MM.1S (cell line): ENCODE measurements around the gene ZNF695.

Experiments used
- EZH2 ChIP-seq: fragments of 300-600 bp; sonication (generic); optimal IDR thresholded peaks from 2 replicates; pipeline ENCODE3; 2017; ENCODE audit warnings: low read depth, mild to moderate bottlenecking, antibody characterized with exemption, low read length, mixed read lengths
- EZH2phosphoT487 ChIP-seq: fragments of 300-600 bp; sonication (generic); IDR thresholded peaks from 2 replicates; pipeline ENCODE4 v1.6.1; 2018; ENCODE audit warnings: antibody characterized with exemption, low read length
- TF ChIP-seq, protein P1 (sequence below): fragments of 300-600 bp; sonication (generic); IDR thresholded peaks from 2 replicates; pipeline ENCODE4 v1.5.1; 2016; ENCODE audit warnings: antibody characterized with exemption, low read length, mixed read lengths

DNA sequence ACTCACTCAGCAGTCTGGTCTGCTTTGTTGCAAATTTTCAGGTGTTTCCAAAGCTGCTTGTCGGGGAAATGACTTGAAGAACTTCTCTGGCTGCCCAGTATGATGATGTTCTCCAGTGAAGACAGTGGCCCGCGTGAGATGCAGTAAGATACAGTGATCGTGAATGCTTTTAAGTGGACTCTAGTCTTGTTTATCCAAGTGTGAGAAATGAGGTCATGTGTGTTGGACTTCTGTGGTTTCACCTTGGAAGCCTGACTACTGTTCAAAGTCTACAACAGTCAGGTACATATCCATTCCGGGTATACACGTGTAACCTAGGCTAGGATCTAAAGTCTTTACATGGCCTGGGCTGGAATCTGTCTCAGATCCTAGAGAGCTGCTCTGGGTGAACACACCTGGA lies 29.1 kb downstream of the ZNF695 start:
- TF ChIP-seq, protein P1, sequence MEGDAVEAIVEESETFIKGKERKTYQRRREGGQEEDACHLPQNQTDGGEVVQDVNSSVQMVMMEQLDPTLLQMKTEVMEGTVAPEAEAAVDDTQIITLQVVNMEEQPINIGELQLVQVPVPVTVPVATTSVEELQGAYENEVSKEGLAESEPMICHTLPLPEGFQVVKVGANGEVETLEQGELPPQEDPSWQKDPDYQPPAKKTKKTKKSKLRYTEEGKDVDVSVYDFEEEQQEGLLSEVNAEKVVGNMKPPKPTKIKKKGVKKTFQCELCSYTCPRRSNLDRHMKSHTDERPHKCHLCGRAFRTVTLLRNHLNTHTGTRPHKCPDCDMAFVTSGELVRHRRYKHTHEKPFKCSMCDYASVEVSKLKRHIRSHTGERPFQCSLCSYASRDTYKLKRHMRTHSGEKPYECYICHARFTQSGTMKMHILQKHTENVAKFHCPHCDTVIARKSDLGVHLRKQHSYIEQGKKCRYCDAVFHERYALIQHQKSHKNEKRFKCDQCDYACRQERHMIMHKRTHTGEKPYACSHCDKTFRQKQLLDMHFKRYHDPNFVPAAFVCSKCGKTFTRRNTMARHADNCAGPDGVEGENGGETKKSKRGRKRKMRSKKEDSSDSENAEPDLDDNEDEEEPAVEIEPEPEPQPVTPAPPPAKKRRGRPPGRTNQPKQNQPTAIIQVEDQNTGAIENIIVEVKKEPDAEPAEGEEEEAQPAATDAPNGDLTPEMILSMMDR: no peak
- no peak for TF ChIP-seq EZH2
- no peak for TF ChIP-seq EZH2phosphoT487
